Measurements from ENCODE around the gene SH3PXD2A.

Gene SH3PXD2A

DNA sequence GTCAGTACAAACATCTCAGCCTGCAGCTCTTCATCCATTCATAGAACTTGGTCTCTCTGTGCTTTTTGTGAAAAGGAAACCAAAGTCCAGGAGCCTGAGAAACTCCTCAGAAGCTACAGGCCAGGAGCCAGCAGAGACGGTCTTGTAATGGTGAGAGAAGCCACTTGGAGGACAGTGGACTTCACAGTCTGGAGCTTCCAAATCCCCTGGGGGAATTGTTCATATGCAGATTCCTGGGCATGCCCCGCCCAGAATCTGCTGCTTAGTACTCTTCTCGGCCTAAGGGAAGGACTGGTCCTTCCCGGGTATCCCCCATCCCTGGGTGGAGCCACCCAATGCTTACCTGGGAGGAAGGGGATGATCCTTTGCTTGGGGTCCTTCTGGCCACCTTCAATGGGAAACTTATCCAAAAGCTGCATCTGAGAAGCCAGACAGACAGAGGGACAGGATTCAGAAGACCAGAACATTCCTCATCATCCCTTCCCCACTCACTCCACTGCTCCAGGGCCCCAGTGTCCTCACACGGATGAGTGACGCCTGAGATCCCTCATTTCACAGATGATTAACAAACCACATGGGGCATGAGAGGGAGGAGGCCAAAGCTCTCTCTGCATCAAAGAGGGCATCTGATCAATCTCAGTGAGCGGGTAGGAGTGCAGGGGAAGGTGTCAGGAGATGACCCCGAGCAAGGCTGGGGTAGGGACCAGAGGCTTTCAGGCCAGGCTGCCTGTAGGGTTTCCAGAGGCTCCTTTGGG lies 88.4 kb downstream of the SH3PXD2A start:
- no peak overlapping the region for H3K9ac ChIP-seq (ENCODE audit: low read depth, low read length)
- H3K79me2 ChIP-seq (ENCODE audit: insufficient read depth, low read length), result no peaks in the 10 kb centered on the region
- no peak overlapping the region for H3K27ac ChIP-seq (ENCODE audit: low read length)
- H3K9me3 ChIP-seq (ENCODE audit: insufficient read depth, low read length, severe bottlenecking), result no peaks in the 10 kb centered on the region
- DNase-seq (no peak), ATAC-seq (ENCODE audit: insufficient read depth, low read depth) (no peak)
- no peak overlapping the region for H2AFZ ChIP-seq (ENCODE audit: low read depth, low read length)
- no peaks in the 10 kb centered on the region for H3K27me3 ChIP-seq (ENCODE audit: insufficient read depth, low read length, poor library complexity)
- TF ChIP-seq EZH2 (IDR thresholded peaks at IDR 0.05; ENCODE audit: borderline replicate concordance, low read depth, low read length, severe bottlenecking), result no peak
- TF ChIP-seq, protein P1, sequence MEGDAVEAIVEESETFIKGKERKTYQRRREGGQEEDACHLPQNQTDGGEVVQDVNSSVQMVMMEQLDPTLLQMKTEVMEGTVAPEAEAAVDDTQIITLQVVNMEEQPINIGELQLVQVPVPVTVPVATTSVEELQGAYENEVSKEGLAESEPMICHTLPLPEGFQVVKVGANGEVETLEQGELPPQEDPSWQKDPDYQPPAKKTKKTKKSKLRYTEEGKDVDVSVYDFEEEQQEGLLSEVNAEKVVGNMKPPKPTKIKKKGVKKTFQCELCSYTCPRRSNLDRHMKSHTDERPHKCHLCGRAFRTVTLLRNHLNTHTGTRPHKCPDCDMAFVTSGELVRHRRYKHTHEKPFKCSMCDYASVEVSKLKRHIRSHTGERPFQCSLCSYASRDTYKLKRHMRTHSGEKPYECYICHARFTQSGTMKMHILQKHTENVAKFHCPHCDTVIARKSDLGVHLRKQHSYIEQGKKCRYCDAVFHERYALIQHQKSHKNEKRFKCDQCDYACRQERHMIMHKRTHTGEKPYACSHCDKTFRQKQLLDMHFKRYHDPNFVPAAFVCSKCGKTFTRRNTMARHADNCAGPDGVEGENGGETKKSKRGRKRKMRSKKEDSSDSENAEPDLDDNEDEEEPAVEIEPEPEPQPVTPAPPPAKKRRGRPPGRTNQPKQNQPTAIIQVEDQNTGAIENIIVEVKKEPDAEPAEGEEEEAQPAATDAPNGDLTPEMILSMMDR (IDR thresholded peaks at IDR 0.05; ENCODE audit: borderline replicate concordance, extremely low read depth, low read length, poor library complexity, severe bottlenecking), result no peak
- no peaks in the 10 kb centered on the region for H3K36me3 ChIP-seq (ENCODE audit: insufficient read depth, low read length)
- no peak overlapping the region for H3K4me3 ChIP-seq (ENCODE audit: low read depth in 1 of 2, low read length in 2 of 2)
- no peak overlapping the region for H3K4me2 ChIP-seq (ENCODE audit: insufficient read depth, low read length)
- peaks cover 27% of the 10 kb centered on the region for H3K4me1 ChIP-seq (ENCODE audit: insufficient read depth, low read length)
- no peaks in the 10 kb centered on the region for H4K20me1 ChIP-seq (ENCODE audit: insufficient read depth, low read length)

DNA sequence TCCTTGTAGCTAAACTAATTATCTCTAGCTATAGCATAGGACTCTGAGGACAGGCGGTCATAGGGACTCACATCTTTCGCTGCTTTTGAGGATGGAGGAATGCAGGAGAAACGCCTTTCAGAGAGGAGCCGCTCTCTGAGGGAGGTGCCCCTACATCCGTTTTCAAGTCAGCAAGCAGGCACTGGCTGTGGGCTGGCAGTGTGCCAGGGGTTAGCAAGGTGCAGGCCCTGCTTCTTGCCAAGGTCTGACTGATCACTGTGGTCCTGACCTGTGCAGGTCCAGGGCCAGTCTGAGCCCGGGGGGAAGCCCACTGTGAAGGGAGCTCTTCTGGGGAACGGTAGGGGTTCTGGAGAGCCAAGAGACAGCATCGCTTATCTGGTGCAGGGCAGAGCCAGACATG lies 89.4 kb downstream of the SH3PXD2A start:
- ATAC-seq (ENCODE audit: insufficient read depth, low read depth), result no peak
- H3K9me3 ChIP-seq (ENCODE audit: insufficient read depth, low read length, severe bottlenecking), result no peaks in the 10 kb centered on the region
- no peaks in the 10 kb centered on the region for H4K20me1 ChIP-seq (ENCODE audit: insufficient read depth, low read length)
- H3K4me1 ChIP-seq (ENCODE audit: insufficient read depth, low read length), result peaks cover 20% of the 10 kb centered on the region
- no peak overlapping the region for H3K4me3 ChIP-seq (ENCODE audit: low read depth in 1 of 2, low read length in 2 of 2)
- H2AFZ ChIP-seq (ENCODE audit: low read depth, low read length), result no peak overlapping the region
- no peaks in the 10 kb centered on the region for H3K27me3 ChIP-seq (ENCODE audit: insufficient read depth, low read length, poor library complexity)
- no peaks in the 10 kb centered on the region for H3K36me3 ChIP-seq (ENCODE audit: insufficient read depth, low read length)
- TF ChIP-seq, protein P1 (IDR thresholded peaks at IDR 0.05; ENCODE audit: borderline replicate concordance, extremely low read depth, low read length, poor library complexity, severe bottlenecking), result no peak
- TF ChIP-seq EZH2 (IDR thresholded peaks at IDR 0.05; ENCODE audit: borderline replicate concordance, low read depth, low read length, severe bottlenecking), result no peak
- no peaks in the 10 kb centered on the region for H3K79me2 ChIP-seq (ENCODE audit: insufficient read depth, low read length)
- peak; percentile 42 for DNase-seq
- no peak overlapping the region for H3K4me2 ChIP-seq (ENCODE audit: insufficient read depth, low read length)
- no peak overlapping the region for H3K9ac ChIP-seq (ENCODE audit: low read depth, low read length)
- H3K27ac ChIP-seq (ENCODE audit: low read length), result no peak overlapping the region

DNA sequence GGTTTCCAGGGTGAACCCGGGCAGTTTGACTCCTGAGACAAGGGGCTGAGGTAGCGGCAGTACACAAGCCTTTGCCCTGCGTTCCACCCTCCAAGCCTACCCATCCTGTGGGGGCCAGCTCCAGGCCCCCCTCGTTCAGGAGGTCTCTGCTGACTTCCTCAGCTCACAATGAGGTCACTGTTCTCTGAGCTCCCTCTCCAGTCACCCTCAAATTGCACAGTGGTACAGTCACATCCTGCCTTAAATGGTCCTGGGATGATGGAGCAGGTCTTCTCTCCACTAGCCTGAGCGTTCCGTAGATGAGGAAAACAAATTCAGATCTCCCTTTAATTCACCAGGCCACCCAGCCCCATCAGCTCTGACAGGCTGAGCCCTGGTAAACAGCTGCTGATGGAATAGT lies 90.2 kb downstream of the SH3PXD2A start:
- no peak overlapping the region for H3K4me3 ChIP-seq (ENCODE audit: low read depth in 1 of 2, low read length in 2 of 2)
- TF ChIP-seq, protein P1 (IDR thresholded peaks at IDR 0.05; ENCODE audit: borderline replicate concordance, extremely low read depth, low read length, poor library complexity, severe bottlenecking), result no peak
- no peak for TF ChIP-seq EZH2 (IDR thresholded peaks at IDR 0.05; ENCODE audit: borderline replicate concordance, low read depth, low read length, severe bottlenecking)
- no peaks in the 10 kb centered on the region for H4K20me1 ChIP-seq (ENCODE audit: insufficient read depth, low read length)
- H3K79me2 ChIP-seq (ENCODE audit: insufficient read depth, low read length), result no peaks in the 10 kb centered on the region
- H3K9me3 ChIP-seq (ENCODE audit: insufficient read depth, low read length, severe bottlenecking), result no peaks in the 10 kb centered on the region
- no peaks in the 10 kb centered on the region for H3K36me3 ChIP-seq (ENCODE audit: insufficient read depth, low read length)
- H3K4me1 ChIP-seq (ENCODE audit: insufficient read depth, low read length), result peaks cover 20% of the 10 kb centered on the region
- DNase-seq, result no peak
- no peak overlapping the region for H3K9ac ChIP-seq (ENCODE audit: low read depth, low read length)
- H3K4me2 ChIP-seq (ENCODE audit: insufficient read depth, low read length), result no peak overlapping the region
- no peak overlapping the region for H2AFZ ChIP-seq (ENCODE audit: low read depth, low read length)
- no peaks in the 10 kb centered on the region for H3K27me3 ChIP-seq (ENCODE audit: insufficient read depth, low read length, poor library complexity)
- ATAC-seq (ENCODE audit: insufficient read depth, low read depth), result no peak
- H3K27ac ChIP-seq (ENCODE audit: low read length), result no peak overlapping the region

Data from DND-41 (cell line).